HFF-Myc (cell line): ENCODE data around the gene STARD7.

Experiments
- DNase-seq: peaks from one replicate; pipeline ENCODE4 v3.0.0-alpha.2; 2011; ENCODE audit warnings: low read depth; ENCODE audit errors: extremely low read depth
- H3K4me3 ChIP-seq: replicated peaks from 2 replicates; pipeline ENCODE4 v1.5.1; 2011; ENCODE audit warnings: low read depth, mild to moderate bottlenecking, control low read depth, low read length
- CTCF ChIP-seq: IDR thresholded peaks from 2 replicates; pipeline ENCODE4 v1.5.1; 2012; ENCODE audit warnings: mild to moderate bottlenecking, low read depth, low read length, control low read depth; ENCODE audit errors: missing control alignments

The STARD7 gene

GRCh38 chr2:96198921-96199320 is 9.7 kb downstream of the STARD7 start:
- DNase-seq, result no peak
- no peak for TF ChIP-seq CTCF
- no peak overlapping the region for H3K4me3 ChIP-seq

GRCh38 chr2:96197546-96198255 is 10.9 kb downstream of the STARD7 start:
- H3K4me3 ChIP-seq, result no peak overlapping the region
- DNase-seq, result no peak
- no peak for TF ChIP-seq CTCF

GRCh38 chr2:96195410-96196066 is 13.1 kb downstream of the STARD7 start:
- no peak for TF ChIP-seq CTCF
- no peak for DNase-seq
- H3K4me3 ChIP-seq, result no peak overlapping the region

GRCh38 chr2:96191937-96192670 is 16.5 kb downstream of the STARD7 start:
- H3K4me3 ChIP-seq, result no peak overlapping the region
- no peak for TF ChIP-seq CTCF
- DNase-seq, result no peak

GRCh38 chr2:96188821-96189526 is 19.7 kb downstream of the STARD7 start:
- no peak for TF ChIP-seq CTCF
- DNase-seq, result no peak
- H3K4me3 ChIP-seq, result no peak overlapping the region

GRCh38 chr2:96186562-96186961 is 22.1 kb downstream of the STARD7 start:
- no peak overlapping the region for H3K4me3 ChIP-seq
- DNase-seq, result no peak
- no peak for TF ChIP-seq CTCF
